NCI-H2107 treated with DMSO at 0.1 percent for 48 hours (cell line): Measurements from ENCODE around the gene ASB1.

Source experiments
- DNase-seq: peaks from one replicate; lab custom pipeline; 2025; ENCODE audit not compliant: unreplicated experiment; lab: John Stamatoyannopoulos, UW

The ASB1 gene

DNA sequence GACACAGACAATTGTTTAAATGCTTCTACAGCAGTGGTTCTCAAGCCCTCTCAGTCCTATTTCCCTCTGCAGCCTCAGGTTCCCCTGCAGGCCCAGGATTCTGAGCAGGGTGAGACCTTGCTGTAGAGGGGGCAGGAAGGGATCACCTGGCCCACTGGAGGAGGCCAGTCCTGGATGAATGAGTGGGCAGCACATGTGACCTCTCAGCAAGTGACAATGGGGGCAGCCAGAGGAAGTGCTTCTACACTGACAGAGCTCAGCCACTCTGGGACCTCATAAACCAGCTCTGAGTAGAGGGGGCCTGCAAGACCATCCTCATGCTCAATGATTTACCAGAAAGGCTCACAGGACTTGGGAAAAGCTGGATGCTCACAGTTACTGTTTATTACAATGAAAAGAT is 63.2 kb downstream of the ASB1 start:
- DNase-seq: no peak

DNA sequence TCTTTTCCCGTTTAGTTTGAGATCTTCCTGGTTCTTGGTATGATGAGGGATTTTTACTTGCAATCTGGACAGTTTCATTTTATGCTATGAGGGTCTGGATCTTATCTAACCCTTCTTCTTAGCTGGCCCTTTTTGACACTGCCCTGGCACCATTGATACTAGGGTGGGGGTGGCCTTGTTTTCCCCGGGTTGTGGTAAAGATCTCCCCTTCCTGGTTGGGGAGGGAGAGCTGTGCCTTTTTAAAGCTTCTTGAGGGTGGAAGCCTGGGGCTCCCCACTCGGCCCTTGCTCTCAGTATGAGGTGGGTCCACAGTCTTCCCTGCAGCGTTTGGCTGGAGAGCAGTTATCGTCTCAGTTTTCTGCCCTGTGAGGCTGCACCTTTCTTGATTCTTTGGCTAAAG is 66.1 kb downstream of the ASB1 start:
- no peak for DNase-seq

DNA sequence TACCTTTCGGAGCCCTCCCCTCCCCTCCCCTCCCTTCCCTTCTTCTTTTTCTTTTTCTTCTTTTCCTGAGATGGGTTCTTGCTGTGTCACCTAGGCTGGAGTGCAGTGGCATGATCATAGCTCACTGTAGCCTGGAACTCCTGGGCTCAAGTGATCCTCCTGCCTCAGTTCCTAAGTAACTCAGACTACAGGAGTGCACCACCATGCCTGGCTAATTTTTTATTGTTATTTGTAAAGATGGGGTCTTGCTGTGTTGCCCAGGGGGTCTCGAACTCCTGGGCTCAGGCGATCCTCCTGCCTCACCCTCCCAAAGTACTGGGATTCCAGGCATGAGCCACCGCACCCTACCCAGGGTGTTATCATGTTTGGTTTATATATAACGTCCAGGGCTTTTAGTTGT is 66.7 kb downstream of the ASB1 start:
- DNase-seq: no peak

GRCh38 chr2:238493880-238494572 is 67.3 kb downstream of the ASB1 start:
- DNase-seq: no peak

GRCh38 chr2:238494573-238494961 is 67.8 kb downstream of the ASB1 start:
- no peak for DNase-seq

- DNase-seq: no peak
Observed at GRCh38 chr2:238495422-238495821, 68.7 kb downstream of the ASB1 start.

DNA sequence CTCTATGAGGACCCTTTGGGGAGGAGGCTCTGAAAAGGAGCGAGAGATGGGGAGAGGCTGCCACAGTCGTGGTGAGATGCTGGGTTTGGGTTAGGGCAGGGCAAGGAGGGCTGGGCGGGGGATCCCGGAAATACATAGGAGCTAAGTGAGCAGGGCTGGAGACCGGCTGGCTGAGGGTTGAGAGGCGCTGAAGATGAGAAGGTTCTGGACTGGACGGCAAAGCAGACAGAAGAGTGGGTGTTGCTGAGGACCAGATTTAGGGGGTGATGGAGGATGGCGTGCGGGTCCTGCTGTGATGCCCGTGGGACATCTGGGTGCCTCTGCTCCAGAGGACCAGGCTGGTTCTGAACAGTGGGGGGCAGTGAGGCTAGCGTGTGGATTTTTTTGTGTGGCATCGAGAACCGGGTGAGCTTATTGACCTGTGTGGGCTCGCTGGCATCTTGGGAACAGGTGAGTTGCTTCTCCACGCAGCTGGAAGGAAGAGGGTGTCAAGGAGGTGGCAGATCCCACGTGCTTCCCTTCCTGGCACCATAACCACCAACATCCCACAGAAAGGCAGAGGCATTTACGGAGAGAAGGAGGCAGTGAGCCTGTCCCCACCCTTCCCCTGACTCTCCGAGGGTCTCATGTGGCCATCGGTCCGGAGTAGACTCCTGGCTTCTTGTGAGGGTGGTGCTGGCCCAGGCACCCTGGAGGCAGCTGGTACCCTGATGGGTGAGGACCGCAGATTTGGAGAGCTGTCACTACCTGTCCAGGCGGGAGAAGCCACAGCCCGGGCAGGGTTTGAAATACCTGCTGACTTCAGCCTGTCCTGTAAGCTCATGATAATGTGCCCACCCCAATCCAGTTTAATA is 70.3 kb downstream of the ASB1 start:
- DNase-seq: no peak

DNA sequence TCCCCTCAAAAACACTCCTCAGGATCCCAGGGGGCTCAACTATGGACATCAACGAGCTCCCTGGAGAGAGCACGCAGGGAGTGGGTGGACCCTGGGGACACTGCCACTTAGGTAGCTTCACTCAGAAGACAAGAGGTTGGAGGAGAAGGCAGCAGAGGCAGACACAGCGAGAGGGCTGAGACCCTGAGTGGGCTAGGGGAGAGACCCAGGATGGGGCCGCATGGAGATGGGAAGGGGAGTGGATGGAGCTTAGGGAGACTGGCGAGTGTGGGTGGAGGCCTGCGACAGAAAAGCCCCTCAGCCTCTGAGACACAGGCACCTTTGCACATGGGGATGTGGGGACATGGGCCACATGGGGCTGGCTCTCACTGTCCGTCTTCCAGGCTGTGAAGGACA is 70.9 kb downstream of the ASB1 start:
- no peak for DNase-seq

- DNase-seq: no peak
Observed at GRCh38 chr2:238498188-238498587, 71.5 kb downstream of the ASB1 start.

DNA sequence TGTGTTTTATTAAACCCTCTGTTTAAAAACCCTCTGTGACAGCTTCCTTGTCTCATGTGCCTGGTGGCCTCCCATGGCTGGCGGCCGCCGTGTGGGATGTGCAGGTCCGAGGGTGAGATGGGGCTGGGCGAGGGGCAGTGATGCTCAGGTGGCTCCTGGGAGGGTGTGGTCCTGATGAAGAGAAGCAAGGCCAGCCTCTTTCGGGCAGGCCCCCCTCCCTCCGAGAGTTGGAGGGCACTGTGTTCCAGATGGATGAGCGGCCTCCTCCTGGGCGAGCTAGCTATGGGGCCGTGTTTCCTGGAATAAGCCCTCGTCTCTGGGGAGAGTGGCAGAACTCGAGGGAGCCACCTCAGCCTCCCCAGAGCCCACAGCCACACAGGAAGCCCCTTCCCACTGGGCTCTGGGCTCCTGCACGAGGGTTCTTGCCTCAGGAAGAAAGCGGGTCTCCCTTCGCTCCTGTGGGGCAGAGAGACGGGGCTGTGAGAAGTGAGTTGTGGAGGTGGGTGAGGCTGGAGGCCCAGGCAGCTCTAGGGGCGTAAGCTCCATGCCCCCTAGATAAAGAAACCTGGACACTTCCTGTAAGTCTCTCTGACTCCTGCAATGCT is 72.1 kb downstream of the ASB1 start:
- DNase-seq: no peak

GRCh38 chr2:238499731-238500580 is 73.2 kb downstream of the ASB1 start:
- DNase-seq: no peak

DNA sequence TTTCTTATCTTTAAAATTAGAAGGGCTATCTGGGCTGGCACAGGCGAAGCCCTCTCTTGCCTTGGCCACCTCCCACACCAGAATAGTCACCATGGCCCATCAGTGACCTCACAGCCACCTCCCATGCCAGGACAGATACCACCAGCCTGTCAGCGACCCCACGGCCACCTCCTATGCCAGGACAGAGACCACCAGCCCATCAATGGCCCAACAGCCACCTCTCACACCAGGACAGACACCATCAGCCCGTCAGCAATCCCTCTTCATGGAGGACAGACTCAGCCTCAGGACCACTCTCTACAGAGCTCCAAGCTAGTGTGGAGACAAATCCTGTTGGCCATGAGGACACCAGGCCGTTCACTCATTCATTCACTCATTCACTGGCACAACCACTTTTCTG is 74.6 kb downstream of the ASB1 start:
- DNase-seq: no peak
